Measurements from ENCODE around the gene COL12A1.

DNA sequence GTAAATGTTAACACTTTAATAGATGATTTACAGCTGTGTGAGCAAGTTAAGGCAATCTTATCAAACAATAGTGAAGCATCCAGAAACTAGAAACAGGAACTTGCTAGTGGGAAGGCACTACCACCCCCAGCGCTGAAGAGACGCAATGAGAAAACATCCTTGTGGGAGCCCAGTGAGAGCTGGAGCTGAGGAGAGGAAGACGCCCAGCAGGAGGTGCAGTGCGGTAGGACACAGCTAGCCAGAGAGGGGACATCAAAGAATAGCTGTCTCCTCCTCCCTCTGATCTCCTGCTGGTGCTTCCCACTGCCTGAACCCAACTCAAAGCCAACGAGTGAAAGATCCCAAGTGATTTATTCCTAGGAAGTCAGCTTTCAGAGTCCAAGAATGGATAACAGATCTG lies 140.3 kb downstream of the COL12A1 start:
- TF ChIP-seq, protein P1, sequence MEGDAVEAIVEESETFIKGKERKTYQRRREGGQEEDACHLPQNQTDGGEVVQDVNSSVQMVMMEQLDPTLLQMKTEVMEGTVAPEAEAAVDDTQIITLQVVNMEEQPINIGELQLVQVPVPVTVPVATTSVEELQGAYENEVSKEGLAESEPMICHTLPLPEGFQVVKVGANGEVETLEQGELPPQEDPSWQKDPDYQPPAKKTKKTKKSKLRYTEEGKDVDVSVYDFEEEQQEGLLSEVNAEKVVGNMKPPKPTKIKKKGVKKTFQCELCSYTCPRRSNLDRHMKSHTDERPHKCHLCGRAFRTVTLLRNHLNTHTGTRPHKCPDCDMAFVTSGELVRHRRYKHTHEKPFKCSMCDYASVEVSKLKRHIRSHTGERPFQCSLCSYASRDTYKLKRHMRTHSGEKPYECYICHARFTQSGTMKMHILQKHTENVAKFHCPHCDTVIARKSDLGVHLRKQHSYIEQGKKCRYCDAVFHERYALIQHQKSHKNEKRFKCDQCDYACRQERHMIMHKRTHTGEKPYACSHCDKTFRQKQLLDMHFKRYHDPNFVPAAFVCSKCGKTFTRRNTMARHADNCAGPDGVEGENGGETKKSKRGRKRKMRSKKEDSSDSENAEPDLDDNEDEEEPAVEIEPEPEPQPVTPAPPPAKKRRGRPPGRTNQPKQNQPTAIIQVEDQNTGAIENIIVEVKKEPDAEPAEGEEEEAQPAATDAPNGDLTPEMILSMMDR (conservative IDR thresholded peaks at IDR 0.05; ENCODE audit: low read depth, low read length), result peak; percentile 44
- TF ChIP-seq EZH2 (IDR thresholded peaks at IDR 0.05; ENCODE audit: borderline replicate concordance, low read depth, low read length, poor library complexity, severe bottlenecking), result no peak
